ENCODE measurements around the gene CPNE1.
"Not testable (repeated sequence)": the region's sequence is repeated elsewhere in the genome, so short reads cannot be mapped to it uniquely, and the experiment has no call there.

CPNE1 gene

DNA sequence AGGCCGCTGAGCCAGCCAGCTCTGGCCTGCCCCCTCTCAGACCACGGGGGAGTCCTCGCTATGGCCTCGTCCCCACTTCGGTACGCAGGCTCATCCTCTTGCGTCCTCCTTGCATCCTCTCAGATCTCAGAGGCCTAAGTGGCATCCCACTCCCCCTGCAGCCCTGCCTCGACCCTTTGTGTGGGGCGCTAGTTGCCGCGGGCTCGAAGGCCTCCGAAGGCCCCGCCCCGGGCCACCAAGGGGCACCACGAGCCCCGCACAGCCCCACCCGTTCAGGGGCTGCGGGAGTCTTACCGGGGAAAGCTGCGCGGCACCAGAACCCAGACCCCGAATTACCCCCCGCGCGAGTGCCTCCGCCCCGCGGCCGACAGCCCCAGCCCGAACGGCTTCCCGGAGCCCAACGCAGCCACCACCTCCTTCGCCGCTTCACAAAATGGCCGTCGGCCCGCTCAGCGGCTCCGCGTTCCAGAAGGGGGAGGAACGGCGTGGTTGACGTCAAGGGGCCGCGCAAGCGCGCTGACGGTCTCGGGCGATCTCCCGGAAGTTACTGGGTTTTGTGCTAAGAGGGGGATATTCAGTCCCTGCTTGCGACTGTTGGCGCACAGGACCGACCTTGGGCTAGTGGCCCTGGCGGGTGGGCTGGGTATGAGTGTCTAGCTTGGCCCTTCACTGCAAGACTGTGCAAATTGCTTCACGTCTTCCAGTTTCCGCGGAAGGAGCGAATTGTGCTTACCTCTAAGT lies at the start of gene CPNE1, which contains the start of gene RBM12:
Gene CPNE1 (minus strand): TSS at position 435 of the 741 bp plus-strand sequence. CDS start 31,977 bp downstream, outside the sequence.
Gene RBM12 (minus strand): TSS at position 435 of the 741 bp plus-strand sequence. CDS start 9,578 bp downstream, outside the sequence.
- peak; percentile 91 for DNase-seq (ENCODE audit: low read depth)

DNA sequence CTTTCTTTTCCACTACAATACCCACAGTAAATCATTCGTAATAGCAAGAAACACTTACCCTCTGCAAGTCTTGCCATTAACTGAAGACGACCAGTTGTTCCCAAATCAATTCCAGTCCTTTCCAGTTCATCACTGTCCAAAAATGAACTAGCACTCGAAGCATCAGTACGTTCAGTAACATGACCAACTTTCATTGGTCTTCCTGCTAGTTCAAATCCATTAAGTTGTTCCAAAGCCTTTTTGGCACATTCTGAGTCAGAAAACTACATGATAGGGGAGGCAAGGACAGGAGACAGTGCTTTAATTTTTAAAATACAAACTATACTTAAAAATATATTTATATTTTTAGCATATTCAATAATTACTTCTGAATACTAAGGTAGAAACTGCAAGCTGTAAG lies 49.4 kb upstream of the CPNE1 start:
- no peak for DNase-seq (ENCODE audit: low read depth)

DNA sequence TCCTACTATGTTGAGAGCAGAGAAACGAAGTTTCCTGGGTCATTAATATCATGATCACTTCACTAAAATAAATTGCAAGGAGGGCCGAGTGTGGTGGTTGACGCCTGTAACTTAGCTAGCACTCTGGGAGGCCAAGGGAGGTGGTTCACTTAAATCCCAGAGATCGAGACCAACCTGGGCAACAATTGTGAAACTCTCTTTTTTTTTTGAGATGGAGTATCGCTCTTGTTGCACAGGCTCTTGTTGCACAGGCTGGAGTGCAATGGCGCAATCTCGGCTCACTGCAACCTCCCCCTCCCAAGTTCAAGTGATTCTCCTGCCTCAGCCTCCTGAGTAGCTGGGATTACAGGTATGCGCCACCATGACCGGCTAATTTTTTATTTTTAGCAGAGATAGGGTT lies 48.4 kb upstream of the CPNE1 start:
- DNase-seq (ENCODE audit: low read depth), result not testable (repeated sequence)

DNA sequence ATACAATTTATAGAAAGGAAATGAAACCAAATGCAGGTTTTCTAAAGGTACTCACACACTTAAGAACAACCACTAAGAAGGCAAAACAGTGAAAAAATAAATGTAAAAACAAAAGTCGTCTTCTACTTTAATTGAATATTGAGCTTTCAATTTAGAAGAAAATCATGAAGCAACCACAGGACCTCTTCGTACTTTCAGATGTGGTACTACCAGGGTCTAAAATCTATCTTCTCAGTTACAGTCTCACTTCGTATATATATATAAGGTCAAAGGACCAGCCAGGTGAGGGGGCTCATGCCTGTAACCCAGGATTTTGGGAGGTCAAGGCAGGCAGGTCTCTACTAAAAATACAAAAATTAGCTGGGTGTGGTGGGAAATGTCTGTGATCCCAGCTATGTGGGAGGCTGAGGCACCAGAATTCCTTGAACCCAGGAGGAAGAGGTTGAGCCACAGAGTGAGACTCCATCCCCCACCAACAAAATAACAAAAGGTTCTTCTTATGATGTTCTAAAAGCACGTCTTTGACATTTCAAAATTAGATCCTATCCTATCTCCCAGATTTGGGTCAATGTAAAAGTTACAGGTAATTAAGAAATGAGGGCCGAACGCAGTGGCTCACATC lies 47.0 kb upstream of the CPNE1 start:
- DNase-seq (ENCODE audit: low read depth), result no peak

DNA sequence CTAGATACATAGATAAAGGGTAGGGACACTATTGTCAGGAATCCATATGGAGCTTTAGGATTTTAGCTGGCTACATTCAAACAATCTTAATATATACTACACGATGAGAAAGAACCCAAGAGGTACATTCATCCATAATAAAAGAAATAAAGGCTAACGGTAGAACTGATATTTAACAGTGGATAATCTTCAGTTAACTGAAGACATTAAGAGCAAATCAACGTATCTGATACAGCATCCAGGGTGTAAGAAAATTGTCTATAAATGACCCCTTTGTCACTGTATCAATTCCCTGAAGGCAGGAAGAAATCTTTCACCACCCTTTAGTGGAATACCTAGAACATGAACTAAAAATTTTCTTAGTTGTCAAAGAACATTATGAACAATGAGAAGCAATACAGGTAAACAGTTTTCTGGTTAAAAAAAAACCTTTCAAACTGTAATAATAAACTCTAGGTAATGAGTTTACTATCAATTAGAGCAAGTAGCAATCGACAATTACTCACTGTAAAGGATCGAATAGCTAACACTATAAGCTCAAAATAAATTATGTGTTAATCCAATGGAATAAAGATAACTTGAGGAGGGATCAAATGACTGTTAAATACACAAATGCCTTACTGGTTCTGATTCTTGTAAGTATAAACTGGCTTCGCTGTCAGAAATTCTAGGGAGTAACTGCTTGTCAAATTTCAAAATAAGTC lies 46.3 kb upstream of the CPNE1 start:
- DNase-seq (ENCODE audit: low read depth), result no peak

DNA sequence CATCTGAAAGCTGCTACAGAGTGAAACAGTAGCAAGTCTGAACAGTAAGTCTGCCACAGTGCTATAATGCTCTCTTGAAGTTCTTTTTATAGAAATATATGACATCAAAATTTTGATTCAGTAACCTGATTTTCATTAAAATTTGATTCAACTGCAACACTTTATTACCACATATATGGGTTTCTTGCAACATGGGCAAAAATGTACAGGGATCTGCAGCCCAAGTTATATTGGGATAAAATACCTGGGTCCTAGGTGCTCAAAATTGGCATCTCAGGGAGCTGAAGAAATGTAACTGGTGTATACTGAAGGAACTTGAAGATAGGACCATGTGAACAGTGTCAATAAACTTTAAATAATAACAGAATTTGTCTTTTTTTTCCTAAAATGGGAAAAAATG lies 45.3 kb upstream of the CPNE1 start:
- no peak for DNase-seq (ENCODE audit: low read depth)

DNA sequence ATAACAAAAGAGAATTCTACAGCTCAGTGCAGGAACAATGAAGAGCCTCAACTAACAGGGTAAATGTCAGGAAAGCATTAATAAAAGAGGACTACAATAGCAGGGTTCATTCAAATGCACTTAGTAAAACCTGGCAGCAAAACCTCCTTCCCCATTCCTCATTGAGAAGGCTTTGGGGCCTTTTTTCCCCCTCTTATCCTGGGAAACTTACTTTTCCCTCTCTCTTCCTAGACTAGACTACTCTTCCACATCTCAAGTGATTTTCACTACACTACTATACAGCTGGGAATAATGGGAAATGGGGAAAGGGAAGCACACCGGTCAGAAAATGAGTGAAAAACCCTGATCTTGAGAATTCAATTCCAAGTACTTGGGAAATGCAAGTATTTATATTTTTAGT lies 44.6 kb upstream of the CPNE1 start:
- no peak for DNase-seq (ENCODE audit: low read depth)

DNA sequence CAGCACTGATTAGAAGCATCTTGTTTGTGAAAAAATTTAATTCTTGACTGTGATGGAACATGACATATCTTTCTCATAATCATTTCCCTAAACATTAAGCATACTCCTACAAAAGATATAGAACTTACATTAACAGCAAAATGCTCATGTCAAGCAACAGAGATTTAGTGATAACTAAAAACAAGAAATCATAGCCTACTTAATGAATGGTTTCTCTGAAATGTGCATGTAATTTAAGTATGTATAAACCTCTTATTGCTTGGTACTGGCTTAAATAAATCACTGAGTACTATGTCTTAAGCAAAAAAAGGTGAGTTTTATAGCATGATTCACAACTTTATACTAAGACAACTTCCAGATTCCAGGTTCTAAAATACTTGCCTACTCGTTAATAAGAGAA lies 43.8 kb upstream of the CPNE1 start:
- DNase-seq (ENCODE audit: low read depth), result no peak

DNA sequence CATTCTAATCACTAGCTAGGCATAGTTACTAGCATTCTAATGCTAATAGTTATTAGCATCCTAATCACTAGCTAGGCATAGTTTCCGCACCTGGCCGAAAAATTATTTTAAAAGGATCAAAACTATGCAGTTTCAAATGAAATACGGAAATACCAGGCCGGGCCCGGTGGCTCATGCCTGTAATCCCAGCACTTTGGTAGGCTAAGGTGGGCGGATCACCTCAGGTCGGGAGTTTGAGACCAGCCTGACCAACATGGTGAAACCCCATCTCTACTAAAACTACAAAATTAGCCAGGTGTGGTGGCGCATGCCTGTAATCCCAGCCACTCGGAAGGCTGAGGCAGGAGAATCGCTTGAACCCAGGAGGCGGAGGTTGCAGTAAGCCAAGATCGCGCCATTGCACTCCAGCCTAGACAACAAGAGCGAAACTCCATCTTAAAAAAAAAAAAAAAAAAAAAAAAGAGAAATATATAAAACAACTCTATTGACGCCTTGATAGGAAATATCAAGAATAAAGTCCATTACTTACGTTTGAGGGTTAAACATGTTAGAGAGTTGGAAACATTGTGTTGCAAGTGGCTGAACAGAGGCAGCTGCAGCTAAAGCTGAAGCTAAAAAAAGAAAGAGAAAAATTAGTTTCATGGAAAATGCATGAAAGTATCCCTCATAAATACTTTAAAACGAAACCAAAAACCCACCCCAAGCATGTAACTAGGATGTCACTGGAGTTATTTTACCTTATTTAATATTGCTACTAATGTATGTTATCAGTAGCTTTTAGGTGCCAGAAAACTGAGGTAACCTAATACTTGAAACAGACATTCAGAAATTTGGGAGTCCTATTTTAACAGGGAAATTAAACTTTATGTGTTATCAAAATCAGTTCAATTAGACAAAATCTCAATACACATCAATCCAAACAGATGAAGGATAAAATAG lies 42.2 kb upstream of the CPNE1 start:
- DNase-seq (ENCODE audit: low read depth), result not testable (repeated sequence)

DNA sequence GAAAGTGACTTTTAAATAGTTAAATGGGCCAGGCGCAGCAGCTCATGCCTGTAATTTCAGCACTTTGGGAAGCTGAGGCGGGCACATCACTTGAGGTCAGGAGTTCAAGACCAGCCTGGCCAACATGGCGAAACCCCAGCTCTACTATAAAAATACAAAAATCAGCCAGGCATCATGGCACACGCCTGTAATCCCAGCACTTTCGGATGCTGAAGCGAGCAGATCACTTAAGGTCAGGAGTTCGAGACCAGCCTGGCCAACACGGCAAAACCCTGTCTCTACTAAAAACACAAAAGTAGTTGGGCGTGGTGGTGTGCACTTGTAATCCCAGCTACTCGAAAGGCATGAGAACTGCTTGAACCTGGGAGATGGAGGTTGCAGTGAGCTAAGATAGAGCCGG lies 41.2 kb upstream of the CPNE1 start:
- DNase-seq (ENCODE audit: low read depth), result not testable (repeated sequence)

DNA sequence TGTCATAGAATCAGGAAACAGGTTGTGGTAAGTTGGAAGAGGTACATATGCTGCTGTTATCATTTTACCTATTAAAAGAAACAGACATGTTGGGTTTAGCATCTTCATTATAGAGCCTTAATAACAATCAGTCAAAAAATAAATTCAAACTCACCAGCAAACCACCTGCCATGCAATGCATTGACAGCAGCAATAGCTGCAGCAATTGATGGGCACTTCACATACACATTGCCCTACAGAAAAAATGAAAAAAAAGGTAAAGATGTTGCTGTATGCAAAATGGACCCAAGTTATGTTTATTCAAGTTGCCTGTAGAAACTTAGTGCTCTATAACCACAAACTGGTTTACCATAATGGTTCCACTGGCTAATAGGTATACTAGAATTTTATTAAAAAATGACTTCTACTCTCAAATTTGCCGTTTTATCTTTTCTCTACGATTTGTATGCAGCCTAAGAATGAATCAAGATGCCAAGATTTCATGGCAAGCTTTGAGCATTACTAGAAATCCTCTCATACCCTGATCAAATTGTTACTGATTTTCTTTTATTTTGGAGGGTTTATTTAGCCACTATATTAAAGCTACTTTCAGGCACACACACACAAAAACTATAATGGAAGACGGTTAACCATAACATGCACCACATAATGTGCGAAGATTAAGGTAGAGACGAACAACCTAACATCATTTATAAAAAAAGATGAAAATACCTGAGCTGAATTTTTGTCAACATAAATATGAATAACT lies 40.0 kb upstream of the CPNE1 start:
- no peak for DNase-seq (ENCODE audit: low read depth)

DNA sequence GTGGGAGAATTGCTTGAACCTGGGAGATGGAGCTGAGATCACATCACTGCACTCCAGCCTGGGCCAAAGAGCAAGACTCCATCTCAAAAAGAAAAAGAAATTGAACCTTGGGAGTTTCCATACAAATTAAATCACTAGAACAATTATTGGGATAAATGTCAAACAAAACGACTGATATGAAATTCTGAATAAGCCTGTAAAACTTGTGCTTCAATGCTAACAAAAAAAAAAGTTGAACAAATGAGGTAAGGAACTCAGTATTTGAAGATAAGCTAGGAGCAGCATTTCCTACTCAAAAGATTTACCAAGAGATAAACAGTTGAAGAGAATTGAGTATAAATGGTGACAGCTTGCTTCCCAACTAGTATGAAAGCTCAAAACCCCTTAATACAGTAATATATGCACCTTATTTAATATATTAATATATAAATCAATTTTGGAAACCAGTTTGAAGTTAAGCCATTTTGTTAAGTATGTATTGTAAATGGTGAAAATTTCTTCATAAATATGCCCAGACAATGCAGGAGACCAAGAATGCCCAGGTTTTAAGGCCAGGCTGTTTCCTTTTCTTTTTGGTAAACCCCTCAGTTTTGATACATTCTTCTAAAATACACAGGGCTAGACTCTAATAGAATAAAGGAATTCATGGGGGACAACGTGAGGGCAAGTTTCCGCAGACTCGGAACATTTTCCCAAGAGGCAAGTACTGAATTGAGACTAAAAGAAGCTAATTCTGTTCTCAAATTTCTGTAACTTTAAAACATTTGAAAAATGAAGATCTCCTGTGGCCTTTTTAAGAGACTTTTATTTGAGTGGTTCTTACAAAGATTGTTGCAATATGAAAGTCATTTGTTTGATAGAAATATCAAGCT lies 38.4 kb upstream of the CPNE1 start:
- no peak for DNase-seq (ENCODE audit: low read depth)

DNA sequence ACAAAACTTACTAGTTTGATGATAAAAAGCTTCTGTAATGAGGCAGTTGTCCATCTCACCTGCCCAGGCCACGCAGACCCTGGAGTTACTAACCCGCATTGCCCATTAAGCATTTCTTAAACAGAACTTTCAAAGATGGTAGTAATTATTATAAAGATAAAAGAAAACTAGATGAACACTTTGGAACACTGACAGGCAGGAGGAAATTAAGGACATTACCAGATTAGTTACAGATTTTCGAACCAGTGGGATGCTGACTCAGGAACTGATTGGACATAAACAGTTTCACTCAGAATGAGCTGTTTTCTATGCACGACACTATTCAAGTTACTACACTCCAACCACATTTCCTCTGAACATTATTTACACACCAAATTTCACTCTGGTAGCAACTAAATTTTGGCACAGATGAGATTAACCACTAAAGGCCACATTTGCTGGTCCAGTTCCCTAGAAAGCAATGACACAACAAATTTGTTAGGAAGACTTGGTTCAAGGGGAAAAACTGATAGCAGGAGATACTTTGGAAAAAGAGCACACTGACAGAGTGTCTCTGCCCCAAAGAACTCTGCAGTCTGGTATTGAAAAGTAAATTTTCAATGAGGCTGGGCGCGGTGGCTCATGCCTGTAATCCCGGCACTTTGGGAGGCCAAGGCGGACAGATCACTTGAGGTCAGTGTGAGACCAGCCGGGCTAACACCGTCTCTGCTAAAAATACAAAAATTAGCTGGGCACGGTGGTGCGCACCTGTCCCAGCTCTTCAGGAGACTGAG lies 37.5 kb upstream of the CPNE1 start:
- DNase-seq (ENCODE audit: low read depth), result peak; percentile 24

DNA sequence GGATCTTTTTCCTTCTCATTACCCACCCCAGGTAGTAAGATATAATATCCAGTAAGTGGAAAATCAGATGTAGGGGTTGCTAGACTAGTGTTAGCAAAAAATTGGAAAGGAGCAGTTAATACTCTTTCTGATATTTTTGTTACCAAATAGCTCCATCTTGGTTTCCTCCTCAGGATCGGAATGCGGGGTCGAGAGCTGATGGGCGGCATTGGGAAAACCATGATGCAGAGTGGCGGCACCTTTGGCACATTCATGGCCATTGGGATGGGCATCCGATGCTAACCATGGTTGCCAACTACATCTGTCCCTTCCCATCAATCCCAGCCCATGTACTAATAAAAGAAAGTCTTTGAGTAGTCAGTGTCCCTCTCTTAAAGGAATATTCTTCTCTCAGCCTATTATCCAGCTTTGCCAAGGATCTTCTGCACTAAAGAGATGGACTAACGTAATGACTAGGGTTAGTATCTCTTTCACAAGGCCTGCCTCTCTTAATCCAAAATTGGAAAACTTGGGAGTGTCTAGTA lies 36.0 kb upstream of the CPNE1 start:
- no peak for DNase-seq (ENCODE audit: low read depth)

DNA sequence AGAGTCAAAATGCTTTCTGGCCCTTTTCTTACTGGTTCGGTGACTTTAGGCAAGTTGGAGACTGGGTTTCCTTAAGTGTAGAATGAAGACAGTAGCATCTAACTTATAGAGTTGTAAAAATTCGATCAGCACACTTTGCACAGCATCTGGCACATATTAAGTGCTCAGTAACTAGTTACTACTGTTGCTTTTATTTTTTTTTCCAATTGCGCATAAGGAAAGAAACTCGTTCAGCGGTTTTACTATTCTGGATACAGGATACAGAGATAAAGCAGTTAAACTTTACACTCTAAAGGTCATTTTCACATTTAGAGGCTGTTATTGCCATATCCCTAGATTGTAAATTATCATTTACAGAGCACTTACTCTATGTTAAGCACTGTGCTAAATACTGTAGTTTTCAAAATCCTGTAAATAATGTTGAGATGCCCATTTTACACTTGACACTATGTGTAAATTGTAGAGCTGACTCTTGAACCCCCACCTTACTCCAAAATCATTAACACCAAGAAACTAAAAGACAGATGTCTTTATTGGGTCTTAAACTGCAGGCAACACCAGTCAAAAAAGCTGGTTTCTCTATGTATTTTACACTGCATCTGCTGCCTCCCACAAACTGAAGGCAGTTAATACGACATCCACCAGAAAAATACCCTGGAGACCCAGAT lies 35.4 kb upstream of the CPNE1 start:
- DNase-seq (ENCODE audit: low read depth), result no peak

DNA sequence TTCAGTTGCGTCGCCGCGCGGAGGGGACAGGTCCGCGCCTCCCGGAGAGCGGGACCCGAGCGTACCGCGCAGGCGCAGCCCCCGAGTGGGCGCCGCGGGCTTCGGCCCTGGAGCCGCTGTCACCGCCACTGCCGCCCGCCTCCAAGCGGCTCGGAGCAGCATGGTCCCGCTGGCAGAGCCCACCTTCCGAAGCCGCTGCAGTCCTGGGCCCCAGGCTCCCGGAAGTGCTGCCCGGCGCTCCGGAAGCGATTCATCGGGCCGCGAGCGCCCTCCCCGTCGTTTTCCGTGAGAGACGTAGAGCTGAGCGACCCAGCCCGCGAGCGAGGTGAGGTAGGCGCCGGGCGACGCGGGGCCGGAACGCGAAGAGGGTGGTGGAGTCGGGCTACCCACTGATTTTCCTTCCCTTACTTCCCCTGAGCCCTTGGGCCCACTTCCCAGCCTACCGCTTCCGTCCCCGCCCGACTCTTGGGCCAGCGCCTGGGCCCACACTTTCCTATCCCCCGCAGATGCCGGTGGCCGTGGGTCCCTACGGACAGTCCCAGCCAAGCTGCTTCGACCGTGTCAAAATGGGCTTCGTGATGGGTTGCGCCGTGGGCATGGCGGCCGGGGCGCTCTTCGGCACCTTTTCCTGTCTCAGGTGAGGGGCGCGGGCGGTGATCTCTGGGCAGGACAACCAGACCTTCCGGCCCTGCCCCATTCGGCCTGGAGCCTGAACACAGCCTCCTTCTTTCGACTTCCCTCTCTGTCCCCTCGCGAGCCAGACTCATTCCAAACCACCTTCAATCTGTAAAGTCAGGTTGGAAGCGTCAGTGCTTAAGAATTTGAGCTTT lies 34.6 kb upstream of the CPNE1 start, which contains the start of the genes NFS1 and ROMO1:
Gene NFS1 (minus strand): TSS at position 226 of the 830 bp plus-strand sequence. CDS start 64 bp downstream, at position 162.
Gene ROMO1 (plus strand): TSS at position 279 of the 830 bp plus-strand sequence. CDS start 228 bp downstream, at position 507.
- peak; percentile 84 for DNase-seq (ENCODE audit: low read depth)

All from iris pigment epithelial cell (primary cell).